WTC11 (cell line): ENCODE results near the gene SLC35B4.

Source experiments
- E2F1 ChIP-seq: sonication (generic); formaldehyde crosslinking; IDR thresholded peaks from 2 replicates; pipeline ENCODE4 v1.8.0; 2022; ENCODE audit warnings: mild to moderate bottlenecking, missing genetic modification reagents
- NFE2L1 ChIP-seq: sonication (generic); formaldehyde crosslinking; IDR thresholded peaks from 2 replicates; pipeline ENCODE4 v1.8.1; 2023; ENCODE audit warnings: missing genetic modification reagents
- NFYB ChIP-seq: sonication (generic); formaldehyde crosslinking; conservative IDR thresholded peaks from 2 replicates; pipeline ENCODE4 v1.8.0; 2022; ENCODE audit warnings: low read depth, missing genetic modification reagents
- NR2C2 ChIP-seq: sonication (generic); formaldehyde crosslinking; IDR thresholded peaks from 2 replicates; pipeline ENCODE4 v1.8.0; 2022; ENCODE audit warnings: mild to moderate bottlenecking, missing genetic modification reagents
- ZNF232 ChIP-seq: sonication (generic); formaldehyde crosslinking; IDR thresholded peaks from 2 replicates; pipeline ENCODE4 v1.8.0; 2022; ENCODE audit warnings: mild to moderate bottlenecking, missing genetic modification reagents
- ZNF416 ChIP-seq: fragments of 250-450 bp; sonication (Bioruptor Pico); IDR thresholded peaks from 2 replicates; pipeline ENCODE4 v1.9.0; 2021; ENCODE audit warnings: mild to moderate bottlenecking, inconsistent platforms
- TF ChIP-seq, protein P1 (sequence below): fragments of 200-600 bp; IDR thresholded peaks from 2 replicates; pipeline ENCODE4 v1.8.0; 2022; ENCODE audit warnings: antibody characterized with exemption

DNA sequence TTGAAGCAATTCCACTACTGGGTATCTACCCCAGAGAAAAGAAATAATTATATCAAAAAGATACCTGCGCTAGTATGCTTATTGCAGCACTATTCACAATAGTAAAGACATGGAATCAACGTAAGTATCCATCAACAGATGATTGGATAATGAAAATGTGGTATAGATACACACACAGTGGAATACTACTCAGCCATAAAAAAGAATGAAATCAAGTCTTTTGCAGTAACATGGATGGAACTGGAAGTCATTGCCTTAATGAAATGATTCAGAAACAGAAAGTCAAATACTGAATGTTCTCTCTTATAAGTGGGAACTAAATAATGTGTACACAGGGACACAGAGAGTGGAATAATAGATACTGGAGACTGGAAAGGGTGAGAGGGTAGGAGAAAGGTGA lies 7.4 kb upstream of the SLC35B4 start:
- TF ChIP-seq, protein P1, sequence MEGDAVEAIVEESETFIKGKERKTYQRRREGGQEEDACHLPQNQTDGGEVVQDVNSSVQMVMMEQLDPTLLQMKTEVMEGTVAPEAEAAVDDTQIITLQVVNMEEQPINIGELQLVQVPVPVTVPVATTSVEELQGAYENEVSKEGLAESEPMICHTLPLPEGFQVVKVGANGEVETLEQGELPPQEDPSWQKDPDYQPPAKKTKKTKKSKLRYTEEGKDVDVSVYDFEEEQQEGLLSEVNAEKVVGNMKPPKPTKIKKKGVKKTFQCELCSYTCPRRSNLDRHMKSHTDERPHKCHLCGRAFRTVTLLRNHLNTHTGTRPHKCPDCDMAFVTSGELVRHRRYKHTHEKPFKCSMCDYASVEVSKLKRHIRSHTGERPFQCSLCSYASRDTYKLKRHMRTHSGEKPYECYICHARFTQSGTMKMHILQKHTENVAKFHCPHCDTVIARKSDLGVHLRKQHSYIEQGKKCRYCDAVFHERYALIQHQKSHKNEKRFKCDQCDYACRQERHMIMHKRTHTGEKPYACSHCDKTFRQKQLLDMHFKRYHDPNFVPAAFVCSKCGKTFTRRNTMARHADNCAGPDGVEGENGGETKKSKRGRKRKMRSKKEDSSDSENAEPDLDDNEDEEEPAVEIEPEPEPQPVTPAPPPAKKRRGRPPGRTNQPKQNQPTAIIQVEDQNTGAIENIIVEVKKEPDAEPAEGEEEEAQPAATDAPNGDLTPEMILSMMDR: no peak
- TF ChIP-seq NR2C2 (CRISPR knock-in tag): no peak
- TF ChIP-seq E2F1 (CRISPR knock-in tag): no peak
- TF ChIP-seq ZNF416: no peak
- no peak for TF ChIP-seq NFYB
- no peak for TF ChIP-seq ZNF232
- TF ChIP-seq NFE2L1 (CRISPR knock-in tag): no peak
